ENCODE data around the gene PPP1R36. TPM values are rescaled to one million over a fixed set of nuclear protein-coding genes. Genes with fewer than 3 reads are reported as not detected.

PPP1R36 gene
- total RNA-seq, 1 experiment from 2014 or later, result not detected

DNA sequence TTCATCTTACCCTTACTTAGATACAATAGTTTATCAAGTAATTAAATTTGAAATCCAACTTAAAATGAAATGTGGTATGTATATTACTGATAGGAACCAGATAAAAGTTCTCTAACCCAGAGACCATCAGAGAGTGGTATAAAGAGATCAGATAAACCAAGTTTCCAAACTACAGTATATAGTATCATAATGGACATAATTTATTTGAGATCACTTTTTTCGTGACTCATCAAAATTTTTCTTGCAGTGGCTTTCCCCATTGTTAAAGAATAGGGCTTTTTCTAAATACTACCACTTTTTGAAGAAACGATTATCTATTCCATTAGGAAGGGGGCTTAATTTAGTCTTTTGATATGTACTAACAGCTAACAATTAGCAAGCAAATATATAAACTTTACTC is 24.4 kb upstream of the PPP1R36 start:
- Histone ChIP-seq H3K4me2 (no peak overlapping the region), H3K4me3 (no peak overlapping the region), H3K4me1 (replicated peaks; ENCODE audit: insufficient read depth) (peaks cover 6% of the 10 kb centered on the region), H2AFZ (no peak overlapping the region), H3K9me2 (ENCODE audit: insufficient read depth) (no peaks in the 10 kb centered on the region), H3K27ac (0 out of 2 replicates have a peak overlapping the region, but pooled peaks have one; percentile 4), H3K79me2 (ENCODE audit: low read depth) (peaks cover 12% of the 10 kb centered on the region), H3K27me3 (ENCODE audit: insufficient read depth, low read depth) (no peaks in the 10 kb centered on the region), H4K20me1 (ENCODE audit: insufficient read depth) (peaks cover 16% of the 10 kb centered on the region; the same call in 1 of the 2 replicates), H3K36me3 (ENCODE audit: low read depth) (peaks cover 35% of the 10 kb centered on the region), H3F3A (ENCODE audit: insufficient read depth, low read depth) (peaks cover 18% of the 10 kb centered on the region), H3K9me3 (ENCODE audit: insufficient read depth, low read depth) (no peaks in the 10 kb centered on the region; the same call in 1 of the 2 replicates)
- TF ChIP-seq EZH2 (IDR thresholded peaks at IDR 0.05; ENCODE audit: low read depth) (no peak), CTCF (conservative IDR thresholded peaks at IDR 0.05) (no peak)
- no peak for DNase-seq
- intact Hi-C loops (cut with micrococcal nuclease; ENCODE audit: unreplicated experiment), result no loop called here
- CTCF ChIA-PET, result no interaction called here
- POLR2A ChIA-PET (ENCODE audit: unreplicated experiment), result no interaction called here
- no TSS peak for BruUV-seq (replicated peaks)

- Histone ChIP-seq H3K27me3 (ENCODE audit: insufficient read depth, low read depth) (no peaks in the 10 kb centered on the region), H3F3A (ENCODE audit: insufficient read depth, low read depth) (peaks cover 20% of the 10 kb centered on the region), H4K20me1 (ENCODE audit: insufficient read depth) (no peaks in the 10 kb centered on the region), H2AFZ (no peak overlapping the region), H3K4me2 (no peak overlapping the region), H3K4me3 (no peak overlapping the region), H3K4me1 (replicated peaks; ENCODE audit: insufficient read depth) (peaks cover 6% of the 10 kb centered on the region), H3K27ac (no peak overlapping the region), H3K9me2 (ENCODE audit: insufficient read depth) (no peaks in the 10 kb centered on the region), H3K79me2 (ENCODE audit: low read depth) (no peaks in the 10 kb centered on the region), H3K9me3 (ENCODE audit: insufficient read depth, low read depth) (no peaks in the 10 kb centered on the region), H3K36me3 (ENCODE audit: low read depth) (no peaks in the 10 kb centered on the region)
- intact Hi-C loops (cut with micrococcal nuclease; ENCODE audit: unreplicated experiment), result no loop called here
- POLR2A ChIA-PET (ENCODE audit: unreplicated experiment), result interaction anchor here (0.6 to 0.7 kb wide), 3 partner anchors 9 to 112 kb away, joined by 6 to 7 read pairs (median 7); no protein-coding TSS in a partner anchor
- DNase-seq, result no peak
- BruUV-seq (replicated peaks), result no TSS peak
- TF ChIP-seq EZH2 (IDR thresholded peaks at IDR 0.05; ENCODE audit: low read depth) (no peak), CTCF (conservative IDR thresholded peaks at IDR 0.05) (no peak)
- CTCF ChIA-PET, result no interaction called here
Measured at GRCh38 chr14:64531567-64531966, 18.2 kb upstream of the PPP1R36 start.

- intact Hi-C loops (cut with micrococcal nuclease; ENCODE audit: unreplicated experiment), result no loop called here
- POLR2A ChIA-PET (ENCODE audit: unreplicated experiment), result interaction anchor here (0.5 to 0.6 kb wide), 2 partner anchors 33 to 347 kb away, joined by 3 to 6 read pairs; no protein-coding TSS in a partner anchor
- TF ChIP-seq CTCF (conservative IDR thresholded peaks at IDR 0.05) (no peak), EZH2 (IDR thresholded peaks at IDR 0.05; ENCODE audit: low read depth) (no peak)
- CTCF ChIA-PET, result interaction anchor here (0.7 kb wide), 1 partner anchor 122 kb away, joined by 10 read pairs; no protein-coding TSS in a partner anchor
- DNase-seq, result peak in 1 of 2 experiments; percentile 82
- Histone ChIP-seq H3K4me1 (replicated peaks; ENCODE audit: insufficient read depth) (peaks cover 25% of the 10 kb centered on the region), H3K36me3 (ENCODE audit: low read depth) (no peaks in the 10 kb centered on the region), H3K4me3 (no peak overlapping the region), H3K4me2 (peak overlapping the region; percentile 30), H3K27ac (peak overlapping the region; percentile 67), H3K9me3 (ENCODE audit: insufficient read depth, low read depth) (no peaks in the 10 kb centered on the region), H3K27me3 (ENCODE audit: insufficient read depth, low read depth) (no peaks in the 10 kb centered on the region), H2AFZ (peak overlapping the region; percentile 18; the same call in 1 of the 2 replicates), H3K79me2 (ENCODE audit: low read depth) (no peaks in the 10 kb centered on the region), H3K9me2 (ENCODE audit: insufficient read depth) (no peaks in the 10 kb centered on the region), H3F3A (ENCODE audit: insufficient read depth, low read depth) (peaks cover 33% of the 10 kb centered on the region), H4K20me1 (ENCODE audit: insufficient read depth) (no peaks in the 10 kb centered on the region)
- BruUV-seq (replicated peaks), result no TSS peak
Measured at GRCh38 chr14:64536488-64537245, 13.1 kb upstream of the PPP1R36 start.

Measured in PC-9 (cell line).